Inflammatory macrophage treated with lipopolysaccharide for 4 hours (primary cell): Measurements from ENCODE around the gene CCDC15.
"Not testable (repeated sequence)": the region's sequence is repeated elsewhere in the genome, so short reads cannot be mapped to it uniquely, and the experiment has no call there.

Experiments used
- DNase-seq: peaks from one replicate; pipeline ENCODE4 v3.0.0-alpha.2; 2020

The CCDC15 gene

GRCh38 chr11:124941703-124942102 lies 12.3 kb upstream of the CCDC15 start:
- no peak for DNase-seq

- DNase-seq: no peak
Measured at GRCh38 chr11:124942466-124943253, 11.3 kb upstream of the CCDC15 start.

- no peak for DNase-seq
Measured at GRCh38 chr11:124943254-124943616, 10.8 kb upstream of the CCDC15 start.

GRCh38 chr11:124943741-124944140 lies 10.3 kb upstream of the CCDC15 start:
- DNase-seq: no peak

GRCh38 chr11:124944565-124944964 lies 9.4 kb upstream of the CCDC15 start:
- DNase-seq: no peak

DNA sequence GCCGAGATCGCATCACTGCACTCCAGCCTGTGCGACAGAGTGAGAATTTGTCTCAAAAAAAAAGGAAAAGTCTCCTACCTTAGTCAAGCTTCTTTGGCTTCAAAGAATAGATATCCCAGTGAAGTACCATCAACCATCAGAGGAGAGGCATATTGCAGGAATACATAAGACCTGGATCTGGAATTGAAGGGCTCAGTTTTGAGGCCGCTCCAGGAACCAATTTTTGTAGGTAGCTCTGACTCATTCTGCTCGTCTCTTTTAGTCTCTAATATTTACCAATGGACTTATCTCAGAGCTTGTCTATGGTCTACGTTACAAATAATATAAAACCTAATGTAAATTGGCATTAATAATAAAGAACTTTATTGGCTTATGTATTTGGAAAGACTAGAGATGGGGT lies 8.2 kb upstream of the CCDC15 start:
- DNase-seq: no peak

GRCh38 chr11:124946735-124947141 lies 7.3 kb upstream of the CCDC15 start:
- no peak for DNase-seq

DNA sequence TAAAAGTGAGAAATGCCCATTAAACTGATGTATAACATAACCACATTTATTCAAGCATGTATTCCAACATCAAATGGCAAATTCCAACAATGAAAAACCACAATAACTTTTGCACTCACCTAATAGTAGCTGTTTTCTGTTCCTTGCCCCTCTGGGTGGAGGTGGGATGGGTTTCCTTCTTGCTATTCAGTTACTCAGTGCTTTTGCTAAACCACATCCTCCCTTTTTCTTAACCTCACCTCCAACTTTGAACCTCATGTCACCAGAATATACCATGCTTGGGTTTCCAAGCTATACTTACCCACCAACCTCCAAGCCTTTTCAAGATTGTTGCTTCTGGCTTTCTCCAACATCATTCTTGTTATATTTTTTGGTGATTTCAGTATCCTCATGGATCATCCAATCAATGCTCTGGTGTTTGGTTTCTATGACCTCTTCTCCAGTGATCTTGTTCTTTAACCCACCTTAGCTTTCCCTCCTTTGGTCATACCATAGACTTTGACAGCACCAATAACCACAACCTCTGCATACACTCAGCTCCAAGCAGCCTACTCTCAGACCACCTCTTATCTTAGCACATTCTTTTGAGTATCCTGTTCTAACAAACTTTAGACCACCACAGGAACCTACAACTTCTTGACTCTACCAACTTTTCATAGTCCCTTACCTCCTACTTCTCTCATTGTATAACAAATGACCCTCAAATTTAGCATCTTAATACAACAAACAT lies 3.2 kb upstream of the CCDC15 start:
- DNase-seq: no peak

- no peak for DNase-seq
Measured at GRCh38 chr11:124951341-124951740, 2.7 kb upstream of the CCDC15 start.

- DNase-seq: no peak
Measured at GRCh38 chr11:124954590-124954955, 571 bp downstream of the CCDC15 start.

DNA sequence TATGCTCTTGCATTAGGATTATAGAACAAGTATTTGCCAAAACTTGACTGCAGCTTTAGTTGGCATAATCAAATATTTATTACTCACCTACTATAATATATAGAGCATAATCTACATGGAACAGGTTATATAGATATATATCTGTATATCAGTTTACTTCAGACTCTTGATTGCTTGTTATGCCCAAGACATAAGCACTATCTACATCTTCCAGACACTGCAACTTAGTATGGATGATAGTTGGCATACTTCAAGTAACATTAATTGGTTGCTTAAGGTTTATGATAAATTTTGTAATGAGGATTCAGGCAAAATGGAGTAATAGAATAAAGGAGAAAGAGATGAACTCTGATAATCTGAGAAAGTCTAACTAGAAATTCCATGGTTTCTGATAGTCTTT lies 1.0 kb downstream of the CCDC15 start:
- DNase-seq: no peak

DNA sequence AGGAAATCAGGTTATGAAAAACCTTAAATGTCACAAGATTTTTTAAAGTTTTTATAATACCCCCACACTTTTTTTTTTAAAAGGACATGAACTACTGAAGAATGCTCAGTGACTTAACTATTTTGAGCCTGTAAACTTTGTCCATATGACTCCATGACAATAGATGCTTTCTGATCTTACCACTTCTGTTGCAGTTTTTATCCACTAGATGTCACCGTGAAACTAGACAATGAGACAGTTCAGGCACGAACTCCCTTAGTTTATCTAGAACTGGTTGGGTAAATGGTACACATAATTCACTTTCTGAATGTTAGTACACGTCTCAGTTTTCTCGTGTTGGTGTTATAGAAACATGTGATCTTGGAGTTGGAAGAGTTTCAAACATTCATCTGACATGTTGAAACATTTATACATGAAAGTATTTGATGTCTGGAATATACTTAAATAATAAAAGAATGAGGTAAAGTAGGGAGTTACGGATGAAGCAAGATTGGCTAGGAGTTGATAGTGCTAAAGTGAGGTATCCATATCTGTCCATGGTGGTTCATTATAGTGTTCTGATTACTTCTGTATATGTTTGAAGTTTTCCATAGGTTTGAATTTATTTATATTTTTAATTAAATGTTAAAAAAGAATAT lies 8.1 kb downstream of the CCDC15 start:
- peak; percentile 76 for DNase-seq

GRCh38 chr11:124968197-124968596 lies 14.2 kb downstream of the CCDC15 start:
- not testable (repeated sequence) for DNase-seq

- peak; percentile 63 for DNase-seq
Measured at GRCh38 chr11:124970925-124971324, 16.9 kb downstream of the CCDC15 start.

DNA sequence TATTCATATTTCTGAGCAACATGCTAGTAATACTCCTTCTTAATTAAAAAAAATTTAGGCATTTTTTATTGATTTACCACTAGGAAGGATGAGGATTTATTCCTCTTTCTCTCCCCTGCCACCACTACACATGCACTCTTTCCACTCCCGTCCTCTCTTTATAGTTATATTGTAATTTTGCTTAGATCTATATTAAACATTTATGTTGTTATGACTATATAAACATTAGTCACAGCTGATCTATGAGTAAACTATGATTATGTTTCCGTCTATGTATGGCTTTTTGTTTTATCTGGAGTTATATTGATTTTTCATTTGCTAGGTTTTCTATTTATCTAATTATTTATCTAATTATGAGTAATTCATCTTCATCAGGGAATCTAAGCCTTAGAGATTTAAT lies 17.8 kb downstream of the CCDC15 start:
- no peak for DNase-seq

- DNase-seq: no peak
Measured at GRCh38 chr11:124976531-124976930, 22.5 kb downstream of the CCDC15 start.

DNA sequence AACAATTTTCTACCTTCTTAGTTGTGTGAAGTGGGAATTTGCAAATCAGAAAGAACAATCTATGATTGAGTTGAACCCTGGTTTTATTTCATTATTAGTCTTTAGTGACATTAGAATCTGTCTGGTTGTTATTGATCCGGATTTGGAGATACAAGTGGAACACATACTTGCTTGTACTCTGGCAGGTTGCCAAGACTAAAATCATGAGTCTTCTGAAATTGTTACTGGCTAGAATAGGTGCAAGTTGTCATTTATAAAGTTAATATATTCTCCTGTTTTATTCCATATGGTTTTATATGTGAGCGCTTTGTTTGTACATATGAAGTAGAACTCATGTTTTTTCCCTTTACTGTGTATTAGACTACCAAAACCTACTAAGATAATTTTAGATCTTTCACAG lies 23.0 kb downstream of the CCDC15 start:
- DNase-seq: no peak

GRCh38 chr11:124978316-124978715 lies 24.3 kb downstream of the CCDC15 start:
- no peak for DNase-seq

- no peak for DNase-seq
Measured at GRCh38 chr11:124982043-124982442, 28.0 kb downstream of the CCDC15 start.

DNA sequence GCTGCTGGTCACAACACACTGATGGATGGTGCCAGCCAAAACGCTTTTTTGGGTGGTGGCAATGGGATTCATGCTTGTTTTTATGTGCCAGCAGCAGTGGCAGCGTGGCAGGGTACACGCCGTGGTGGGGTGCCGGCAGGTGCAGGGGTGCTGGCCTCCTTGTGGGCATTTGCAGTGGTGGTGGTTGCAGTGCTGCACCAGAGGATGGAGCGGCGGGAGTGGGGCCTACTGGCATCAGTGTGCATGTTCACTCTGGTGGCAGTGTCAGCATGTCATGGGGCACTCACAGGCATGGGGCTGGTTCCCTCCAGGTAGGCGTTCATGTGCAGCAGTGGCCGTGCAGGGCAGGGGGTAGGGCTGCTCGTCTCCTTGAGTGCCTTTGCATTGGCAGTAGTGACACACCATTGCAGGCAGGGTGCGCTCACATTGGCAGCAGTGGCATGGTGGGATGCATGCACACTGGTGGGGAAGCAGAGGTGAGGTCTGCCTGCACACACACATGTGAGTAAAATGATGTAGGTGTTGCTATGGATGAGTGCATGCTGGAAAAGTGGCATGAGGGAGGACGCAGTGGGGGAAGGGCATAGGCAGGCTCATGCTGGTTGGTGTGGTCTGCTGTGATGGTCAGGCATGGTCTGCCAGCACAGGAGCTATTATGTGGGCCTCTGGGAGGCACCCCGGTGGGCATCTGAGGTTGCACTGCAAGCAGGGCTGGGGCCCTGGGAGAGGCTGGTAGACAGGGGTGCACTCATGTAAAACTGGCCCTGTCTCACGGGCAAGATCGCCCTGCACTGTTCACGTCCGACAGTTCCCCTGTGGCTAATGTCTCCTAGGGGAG lies 29.9 kb downstream of the CCDC15 start:
- DNase-seq: no peak

- no peak for DNase-seq
Measured at GRCh38 chr11:124984512-124984854, 30.5 kb downstream of the CCDC15 start.

DNA sequence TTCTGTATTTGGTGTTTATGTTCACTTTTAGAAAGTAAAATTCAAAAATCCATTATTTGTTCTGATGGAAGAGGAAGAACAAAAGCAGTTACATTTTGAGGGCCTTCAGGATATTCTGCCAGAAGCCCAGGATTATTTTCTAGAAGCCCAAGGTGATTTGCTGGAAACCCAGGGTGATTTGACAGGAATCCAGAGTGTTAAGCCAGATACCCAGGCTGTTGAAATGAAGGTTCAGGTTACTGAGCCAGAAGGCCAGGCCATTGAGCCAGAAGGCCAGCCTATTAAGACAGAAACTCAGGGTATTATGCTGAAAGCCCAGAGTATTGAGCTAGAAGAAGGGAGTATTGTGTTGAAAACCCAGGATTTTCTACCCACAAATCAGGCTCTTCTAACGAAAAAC lies 33.1 kb downstream of the CCDC15 start:
- DNase-seq: no peak

DNA sequence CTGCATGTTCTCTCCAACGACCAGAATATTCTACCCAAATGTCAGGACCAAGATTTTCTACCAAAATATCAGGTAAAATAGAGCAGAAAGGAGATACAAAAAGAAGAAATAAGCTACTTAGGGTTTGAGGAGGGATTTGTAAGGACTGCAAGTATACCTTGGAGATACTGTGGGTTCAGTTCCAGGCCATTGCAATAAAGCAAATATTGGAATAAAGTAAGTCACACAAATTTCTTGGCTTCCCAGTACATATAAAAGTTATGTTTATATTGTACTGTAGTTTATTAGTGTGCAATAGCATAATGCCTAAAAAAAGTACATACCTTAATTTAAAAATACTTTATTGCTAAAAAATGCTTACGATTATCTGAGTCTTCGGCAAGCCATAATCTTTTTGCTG lies 34.1 kb downstream of the CCDC15 start:
- DNase-seq: no peak
